ENCODE measurements around the gene EPHB1.
"Not testable (repeated sequence)": the region's sequence is repeated elsewhere in the genome, so short reads cannot be mapped to it uniquely, and the experiment has no call there.

The EPHB1 gene

DNA sequence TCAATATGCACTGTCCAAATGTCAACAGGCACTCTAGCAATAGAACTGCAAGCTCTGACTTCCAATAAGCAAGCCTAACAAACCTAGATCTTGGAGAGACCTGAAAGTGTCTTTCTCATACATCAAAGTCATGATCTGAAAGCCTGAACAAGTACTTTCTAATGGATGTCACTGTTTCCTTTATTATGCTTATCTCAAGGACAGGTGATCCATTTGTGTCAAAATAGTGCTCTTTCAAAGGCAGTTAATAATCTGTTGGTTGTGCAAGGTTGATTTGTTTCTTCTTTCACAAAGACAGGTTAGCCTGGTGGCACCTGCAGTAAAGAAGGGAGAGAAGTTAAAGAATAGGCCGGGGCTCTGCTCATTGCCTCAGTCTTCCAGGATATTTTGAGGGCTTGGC lies 146.8 kb downstream of the EPHB1 start:
- DNase-seq (no peak), ATAC-seq (replicated peaks) (no peak)
- H3K27ac Mint-ChIP-seq = no peak overlapping the region
- H3K27me3 Mint-ChIP-seq = peaks cover 0 to under 1% of the 10 kb centered on the region in 2 donors
- H3K36me3 Mint-ChIP-seq = no peaks in the 10 kb centered on the region
- H3K4me3 Mint-ChIP-seq = no peak overlapping the region
- peaks cover 0 to 1% of the 10 kb centered on the region in 2 donors for H3K9me3 Mint-ChIP-seq
- no peaks in the 10 kb centered on the region for H3K4me1 Mint-ChIP-seq

GRCh38 chr3:134944429-134944828 lies 149.4 kb downstream of the EPHB1 start:
- DNase-seq = no peak
- Mint-ChIP-seq H3K9me3 (peaks cover 0 to 3% of the 10 kb centered on the region in 2 donors), H3K27ac (no peak overlapping the region), H3K4me3 (no peak overlapping the region), H3K27me3 (no peaks in the 10 kb centered on the region), H3K36me3 (no peaks in the 10 kb centered on the region), H3K4me1 (no peaks in the 10 kb centered on the region)
- ATAC-seq (replicated peaks) = no peak

DNA sequence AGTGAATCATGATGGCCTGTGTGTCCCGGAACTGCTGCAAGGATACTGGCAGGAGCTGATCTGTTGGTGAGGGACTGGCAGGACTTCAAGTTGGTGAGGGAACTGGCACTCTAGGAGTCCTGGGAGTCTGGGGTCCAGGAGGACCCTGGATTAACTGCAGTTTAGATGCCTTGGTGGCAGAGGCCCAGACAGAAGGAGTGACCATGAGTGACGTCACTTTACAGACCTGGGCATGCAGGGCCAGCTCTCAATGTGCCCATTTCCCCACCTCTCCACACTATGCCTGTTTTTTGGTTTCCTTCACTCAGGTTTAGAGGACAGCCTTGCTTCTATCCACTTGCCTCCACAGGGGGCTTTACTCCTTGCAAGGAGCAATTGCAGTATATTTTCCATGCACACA lies 154.1 kb downstream of the EPHB1 start:
- DNase-seq = no peak
- Mint-ChIP-seq H3K36me3 (no peaks in the 10 kb centered on the region), H3K27ac (no peak overlapping the region), H3K4me1 (no peaks in the 10 kb centered on the region), H3K4me3 (no peak overlapping the region), H3K9me3 (peaks cover 12 to 19% of the 10 kb centered on the region in 2 donors), H3K27me3 (no peaks in the 10 kb centered on the region)
- ATAC-seq (replicated peaks) = no peak

GRCh38 chr3:134952371-134952770 lies 157.3 kb downstream of the EPHB1 start:
- H3K36me3 Mint-ChIP-seq = no peaks in the 10 kb centered on the region
- H3K27me3 Mint-ChIP-seq = no peaks in the 10 kb centered on the region
- no peak for ATAC-seq (replicated peaks)
- no peak overlapping the region for H3K4me3 Mint-ChIP-seq
- peaks cover 0 to 8% of the 10 kb centered on the region in 2 donors for H3K4me1 Mint-ChIP-seq
- no peak for DNase-seq
- peaks cover 12 to 16% of the 10 kb centered on the region in 2 donors for H3K9me3 Mint-ChIP-seq
- no peak overlapping the region for H3K27ac Mint-ChIP-seq

- peak; percentile 8 to 14 for ATAC-seq (replicated peaks)
Observed at GRCh38 chr3:134955874-134956273, 160.8 kb downstream of the EPHB1 start.

GRCh38 chr3:134956395-134956794 lies 161.3 kb downstream of the EPHB1 start:
- peaks cover 4 to 6% of the 10 kb centered on the region in 2 donors for H3K9me3 Mint-ChIP-seq
- no peak overlapping the region for H3K4me3 Mint-ChIP-seq
- no peaks in the 10 kb centered on the region for H3K36me3 Mint-ChIP-seq
- peaks cover 0 to 9% of the 10 kb centered on the region in 2 donors for H3K4me1 Mint-ChIP-seq
- DNase-seq = no peak
- H3K27ac Mint-ChIP-seq = no peak overlapping the region
- ATAC-seq (replicated peaks) = peak; percentile 86 to 88
- H3K27me3 Mint-ChIP-seq = no peaks in the 10 kb centered on the region

More at GRCh38 chr3:134955874-134956273, 160.8 kb downstream of the EPHB1 start:
- no peaks in the 10 kb centered on the region for H3K36me3 Mint-ChIP-seq
- no peak overlapping the region for H3K4me3 Mint-ChIP-seq
- DNase-seq = no peak
- peaks cover 0 to 9% of the 10 kb centered on the region in 2 donors for H3K4me1 Mint-ChIP-seq
- no peaks in the 10 kb centered on the region for H3K27me3 Mint-ChIP-seq
- no peak overlapping the region for H3K27ac Mint-ChIP-seq
- H3K9me3 Mint-ChIP-seq = peaks cover 8 to 9% of the 10 kb centered on the region in 2 donors

DNA sequence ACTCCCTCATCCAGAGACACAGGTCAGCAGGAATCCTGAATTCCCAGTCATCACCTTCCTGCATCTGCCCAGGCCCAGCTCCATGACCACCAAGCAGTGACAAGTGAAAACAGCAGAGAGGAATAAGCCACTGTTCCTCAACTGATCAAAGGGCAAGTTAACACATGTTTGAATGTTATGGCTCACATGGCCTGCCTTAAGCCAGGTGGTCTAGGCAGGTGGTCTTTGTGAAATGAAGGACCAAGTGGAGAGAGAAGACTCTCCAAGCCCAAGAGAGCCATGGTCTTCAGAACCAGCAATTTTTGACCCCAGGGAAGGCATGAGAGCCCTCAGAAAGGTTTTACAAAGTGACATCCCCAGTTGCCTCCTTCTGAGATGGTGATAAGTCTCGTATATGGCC lies 161.8 kb downstream of the EPHB1 start:
- Mint-ChIP-seq H3K4me1 (peaks cover 0 to 9% of the 10 kb centered on the region in 2 donors), H3K9me3 (peaks cover under 1 to 3% of the 10 kb centered on the region in 2 donors), H3K36me3 (no peaks in the 10 kb centered on the region), H3K27ac (no peak overlapping the region), H3K4me3 (no peak overlapping the region), H3K27me3 (no peaks in the 10 kb centered on the region)
- ATAC-seq (replicated peaks) (peak; percentile 24 to 31), DNase-seq (no peak)

DNA sequence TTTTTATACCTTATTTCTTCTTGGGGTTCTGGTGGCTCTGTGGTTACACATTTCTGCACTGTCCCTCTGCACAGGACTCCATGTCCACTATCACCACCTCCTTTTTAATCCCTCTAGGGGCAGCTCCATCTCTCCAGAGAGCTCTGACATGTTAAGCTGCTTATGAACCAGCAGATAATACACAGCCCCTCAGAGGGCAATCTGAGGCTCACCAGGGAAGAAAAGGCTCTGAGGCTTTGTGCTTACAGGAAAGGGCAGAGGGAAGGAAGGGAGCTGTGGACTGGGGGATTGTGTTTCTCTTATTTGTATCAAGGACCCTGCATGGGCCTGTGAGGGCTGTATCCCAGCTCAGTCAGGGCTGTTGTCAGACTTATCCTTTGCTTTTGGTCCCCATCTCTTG lies 164.5 kb downstream of the EPHB1 start:
- Mint-ChIP-seq H3K27ac (no peak overlapping the region), H3K36me3 (no peaks in the 10 kb centered on the region), H3K27me3 (peaks cover 0 to 5% of the 10 kb centered on the region in 2 donors), H3K4me1 (peaks cover 0 to 9% of the 10 kb centered on the region in 2 donors), H3K9me3 (no peaks in the 10 kb centered on the region), H3K4me3 (no peak overlapping the region)
- ATAC-seq (replicated peaks) (no peak), DNase-seq (no peak)

DNA sequence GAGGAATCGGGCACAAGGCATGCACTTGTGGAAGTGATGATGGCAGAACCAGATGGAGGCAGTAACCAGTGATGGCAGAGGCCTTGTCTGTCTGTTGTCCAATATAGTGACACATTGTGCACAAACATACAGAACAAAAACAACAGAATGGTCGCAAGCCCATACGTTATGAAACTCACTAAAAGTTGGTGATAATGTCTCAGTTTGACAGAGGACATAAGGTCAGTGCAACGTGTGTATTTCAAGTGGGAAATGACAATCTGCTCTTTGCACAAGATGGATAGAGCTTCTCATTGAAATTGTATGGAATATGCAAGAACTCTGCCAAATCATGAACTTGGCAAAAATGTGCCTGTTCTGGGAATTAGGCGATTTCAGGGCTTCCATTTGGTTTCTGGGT lies 169.2 kb downstream of the EPHB1 start:
- DNase-seq = no peak
- no peaks in the 10 kb centered on the region for H3K4me1 Mint-ChIP-seq
- no peak overlapping the region for H3K27ac Mint-ChIP-seq
- no peak for ATAC-seq (replicated peaks)
- peaks cover 2 to 3% of the 10 kb centered on the region in 2 donors for H3K9me3 Mint-ChIP-seq
- no peak overlapping the region for H3K4me3 Mint-ChIP-seq
- no peaks in the 10 kb centered on the region for H3K36me3 Mint-ChIP-seq
- H3K27me3 Mint-ChIP-seq = peaks cover 0 to 9% of the 10 kb centered on the region in 2 donors

- Mint-ChIP-seq H3K4me1 (no peaks in the 10 kb centered on the region), H3K4me3 (no peak overlapping the region), H3K9me3 (peaks cover 3 to 4% of the 10 kb centered on the region in 2 donors), H3K36me3 (no peaks in the 10 kb centered on the region), H3K27me3 (peaks cover 0 to 11% of the 10 kb centered on the region in 2 donors), H3K27ac (no peak overlapping the region)
- no peak for DNase-seq
- ATAC-seq (replicated peaks) = no peak
Observed at GRCh38 chr3:134965865-134966481, 170.9 kb downstream of the EPHB1 start.

GRCh38 chr3:134970895-134971294 lies 175.8 kb downstream of the EPHB1 start:
- Mint-ChIP-seq H3K4me1 (no peaks in the 10 kb centered on the region), H3K36me3 (no peaks in the 10 kb centered on the region), H3K9me3 (peaks cover 3 to 4% of the 10 kb centered on the region in 2 donors), H3K4me3 (no peak overlapping the region), H3K27me3 (peaks cover 0 to 6% of the 10 kb centered on the region in 2 donors), H3K27ac (no peak overlapping the region)
- ATAC-seq (replicated peaks) = no peak
- DNase-seq = no peak

GRCh38 chr3:134971306-134971705 lies 176.2 kb downstream of the EPHB1 start:
- H3K9me3 Mint-ChIP-seq = peaks cover 3 to 4% of the 10 kb centered on the region in 2 donors
- H3K27ac Mint-ChIP-seq = no peak overlapping the region
- H3K36me3 Mint-ChIP-seq = no peaks in the 10 kb centered on the region
- peaks cover 0 to 6% of the 10 kb centered on the region in 2 donors for H3K27me3 Mint-ChIP-seq
- no peaks in the 10 kb centered on the region for H3K4me1 Mint-ChIP-seq
- no peak overlapping the region for H3K4me3 Mint-ChIP-seq
- DNase-seq = no peak
- ATAC-seq (replicated peaks) = no peak

GRCh38 chr3:134971907-134972306 lies 176.8 kb downstream of the EPHB1 start:
- not testable (repeated sequence) for H3K27me3 Mint-ChIP-seq; H3K36me3 Mint-ChIP-seq; H3K9me3 Mint-ChIP-seq; DNase-seq; ATAC-seq (replicated peaks); H3K4me3 Mint-ChIP-seq; H3K4me1 Mint-ChIP-seq; H3K27ac Mint-ChIP-seq

DNA sequence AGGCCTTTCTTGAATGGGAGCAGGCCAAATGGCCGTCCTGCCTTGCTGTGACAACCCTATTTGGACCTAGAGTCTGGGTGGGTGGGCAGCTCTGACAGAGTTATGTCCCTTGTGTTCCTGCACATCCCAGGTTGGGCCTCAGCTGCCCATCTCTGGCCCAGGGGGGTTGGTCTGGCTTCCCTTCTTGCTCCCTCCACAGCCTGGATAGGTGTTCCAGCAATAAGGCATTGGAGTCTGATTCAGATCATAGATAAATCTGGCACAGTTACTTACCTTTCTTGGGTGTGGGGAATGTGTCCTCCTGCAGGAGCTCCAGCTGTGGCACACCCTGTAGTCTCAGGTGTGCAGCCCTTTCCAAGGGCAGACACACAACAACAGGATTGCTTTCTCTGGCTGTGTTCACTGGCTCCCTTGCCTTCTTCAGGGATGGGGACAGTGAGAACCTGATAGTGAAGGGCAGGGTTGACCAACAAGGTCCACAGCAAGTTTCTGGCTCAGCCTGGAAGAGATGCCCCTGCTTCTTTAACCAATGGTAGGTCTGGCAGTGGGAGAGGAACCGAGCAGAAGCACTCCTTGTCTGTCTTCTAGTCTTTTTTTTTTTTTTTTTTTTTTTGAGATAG lies 177.9 kb downstream of the EPHB1 start:
- H3K36me3 Mint-ChIP-seq = no peaks in the 10 kb centered on the region
- ATAC-seq (replicated peaks) = no peak
- H3K27me3 Mint-ChIP-seq = peaks cover 0 to 13% of the 10 kb centered on the region in 2 donors
- H3K27ac Mint-ChIP-seq = no peak overlapping the region
- DNase-seq = no peak
- H3K4me1 Mint-ChIP-seq = no peaks in the 10 kb centered on the region
- peaks cover 3 to 4% of the 10 kb centered on the region in 2 donors for H3K9me3 Mint-ChIP-seq
- no peak overlapping the region for H3K4me3 Mint-ChIP-seq

DNA sequence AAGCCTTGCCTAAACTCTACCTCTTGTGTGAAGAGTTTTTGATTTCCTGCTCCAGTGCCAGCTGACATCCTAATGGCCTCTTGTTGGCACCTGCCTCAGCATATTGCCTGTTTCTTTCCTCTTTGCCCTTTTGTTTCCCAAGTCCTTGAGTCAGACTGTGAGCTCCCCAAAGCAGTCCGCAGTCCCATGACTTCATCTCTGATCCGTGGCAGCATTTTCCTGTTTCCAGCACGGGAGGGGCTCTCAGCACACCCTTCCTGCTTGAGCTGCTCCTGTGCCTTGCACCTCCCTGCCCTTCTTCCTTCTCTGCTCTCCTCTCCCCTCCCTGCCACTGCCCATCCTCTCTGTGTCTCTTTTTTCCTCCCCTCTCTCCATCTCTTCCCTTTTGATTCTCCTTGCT lies 179.6 kb downstream of the EPHB1 start:
- ATAC-seq (replicated peaks) = no peak
- Mint-ChIP-seq H3K27me3 (peaks cover 0 to 7% of the 10 kb centered on the region in 2 donors), H3K27ac (no peak overlapping the region), H3K36me3 (no peaks in the 10 kb centered on the region), H3K9me3 (no peaks in the 10 kb centered on the region), H3K4me3 (no peak overlapping the region), H3K4me1 (no peaks in the 10 kb centered on the region)
- DNase-seq = no peak
